ENCODE results near the gene CRK. TPM values are rescaled to one million over a fixed set of nuclear protein-coding genes. Genes with fewer than 3 reads are reported as not detected.

The CRK gene
- total RNA-seq, 1 experiment from 2014 or later, result 80.5 TPM

GRCh38 chr17:1486802-1487695, 31.0 kb upstream of the CRK start:
- DNase-seq (ENCODE audit: low spot score), result no peak

- no peak for DNase-seq (ENCODE audit: low spot score)
Observed at GRCh38 chr17:1485423-1486376, 29.7 kb upstream of the CRK start.

- peak; percentile 52 for DNase-seq (ENCODE audit: low spot score)
Observed at GRCh38 chr17:1484676-1485422, 28.8 kb upstream of the CRK start.

GRCh38 chr17:1484060-1484535, 28.1 kb upstream of the CRK start:
- DNase-seq (ENCODE audit: low spot score), result no peak

GRCh38 chr17:1482680-1483079, 26.6 kb upstream of the CRK start:
- no peak for DNase-seq (ENCODE audit: low spot score)

- no peak for DNase-seq (ENCODE audit: low spot score)
Observed at GRCh38 chr17:1481736-1482135, 25.7 kb upstream of the CRK start.

GRCh38 chr17:1480747-1481465, 24.9 kb upstream of the CRK start:
- DNase-seq (ENCODE audit: low spot score), result no peak

GRCh38 chr17:1478418-1478817, 22.4 kb upstream of the CRK start:
- DNase-seq (ENCODE audit: low spot score), result no peak

GRCh38 chr17:1475321-1475854, 19.4 kb upstream of the CRK start:
- DNase-seq (ENCODE audit: low spot score), result no peak

GRCh38 chr17:1474402-1475189, 18.6 kb upstream of the CRK start:
- no peak for DNase-seq (ENCODE audit: low spot score)

GRCh38 chr17:1473841-1474240, 17.8 kb upstream of the CRK start:
- DNase-seq (ENCODE audit: low spot score), result no peak

GRCh38 chr17:1473170-1473569, 17.1 kb upstream of the CRK start:
- DNase-seq (ENCODE audit: low spot score), result no peak

- no peak for DNase-seq (ENCODE audit: low spot score)
Observed at GRCh38 chr17:1471911-1472821, 16.1 kb upstream of the CRK start.

GRCh38 chr17:1471490-1471889, 15.5 kb upstream of the CRK start:
- no peak for DNase-seq (ENCODE audit: low spot score)

- no peak for DNase-seq (ENCODE audit: low spot score)
Observed at GRCh38 chr17:1470755-1471462, 14.9 kb upstream of the CRK start.

GRCh38 chr17:1470071-1470754, 14.2 kb upstream of the CRK start:
- DNase-seq (ENCODE audit: low spot score), result no peak

- DNase-seq (ENCODE audit: low spot score), result no peak
Observed at GRCh38 chr17:1469231-1469852, 13.3 kb upstream of the CRK start.

All from H4 (cell line).